Tibial nerve (tissue), 4 donors: ENCODE results near the gene CORO7. TPM values are rescaled to one million over a fixed set of nuclear protein-coding genes. Genes with fewer than 3 reads are reported as not detected.

Experiments
- DNase-seq, 2 donors: peaks; one replicate each; pipeline ENCODE4 v3.0.0-alpha.2; 2019; ENCODE audit warnings: low spot score in 2 of 2
- H3K27ac ChIP-seq, 4 donors: fragments of 200-600 bp; sonication (generic) in 3 of 4; one replicate each; pipeline ENCODE4 v1.5.1; 2017 to 2019; ENCODE audit warnings: mild to moderate bottlenecking in 1 of 4
- H3K27me3 ChIP-seq, 2 donors: fragments of 200-600 bp; sonication (generic) in 1 of 2; one replicate each; pipeline versions ENCODE4 v1.5.1 to v1.6.0; 2017 to 2019
- H3K36me3 ChIP-seq, 3 donors: fragments of 200-600 bp; sonication (generic); one replicate each; pipeline ENCODE4 v1.5.1; 2018 to 2019
- H3K4me1 ChIP-seq, 4 donors: fragments of 200-600 bp; sonication (generic) in 3 of 4; one replicate each; pipeline ENCODE4 v1.5.1; 2017 to 2019
- H3K4me3 ChIP-seq, 4 donors: fragments of 200-600 bp; sonication (generic) in 3 of 4; one replicate each; pipeline ENCODE4 v1.5.1; 2017 to 2019; ENCODE audit warnings: mild to moderate bottlenecking in 1 of 4, moderate library complexity in 1 of 4
- H3K9me3 ChIP-seq, 4 donors: fragments of 200-600 bp; sonication (generic) in 3 of 4; one replicate each; pipeline ENCODE4 v1.5.1; 2017 to 2019
- EP300 ChIP-seq, 2 donors: sonication (generic); formaldehyde crosslinking; IDR thresholded peaks; one replicate each; pipeline ENCODE4 v1.6.1; 2017; ENCODE audit warnings: antibody characterized with exemption in 2 of 2, mild to moderate bottlenecking in 1 of 2
- POLR2A ChIP-seq, 2 donors: fragments of 450-650 bp; IDR thresholded peaks; one replicate each; pipeline ENCODE4 v1.6.1; 2017; ENCODE audit warnings: antibody characterized with exemption in 2 of 2, mild to moderate bottlenecking in 2 of 2, moderate library complexity in 2 of 2
- WGBS, 2 donors: methylation state at CpG; one replicate each; pipeline ENCODE4 v1.1.5; 2018; 5-methylcytosine and 5-hydroxymethylcytosine counted together
- total RNA-seq, 4 donors: library from RNA; depleted of rRNA; stranded (reverse); fragments of >200 nt; gene quantifications; one replicate each; pipeline ENCODE4 v1.1.0, GENCODE V29; 2016
- TF ChIP-seq, protein P1 (sequence below), 5 experiments: fragments of 200-600 bp in 3 of 5; fragments of 450-650 bp in 2 of 5; sonication (generic) in 3 of 5; IDR thresholded peaks; one replicate each; pipeline ENCODE4 v1.5.1; 2016 to 2019; ENCODE audit warnings: antibody characterized with exemption in 5 of 5, mild to moderate bottlenecking in 3 of 5, moderate library complexity in 2 of 5

Gene CORO7
- total RNA-seq, 4 donors from 2014 or later, result 27.8 to 77.4 (median 52.1) TPM

DNA sequence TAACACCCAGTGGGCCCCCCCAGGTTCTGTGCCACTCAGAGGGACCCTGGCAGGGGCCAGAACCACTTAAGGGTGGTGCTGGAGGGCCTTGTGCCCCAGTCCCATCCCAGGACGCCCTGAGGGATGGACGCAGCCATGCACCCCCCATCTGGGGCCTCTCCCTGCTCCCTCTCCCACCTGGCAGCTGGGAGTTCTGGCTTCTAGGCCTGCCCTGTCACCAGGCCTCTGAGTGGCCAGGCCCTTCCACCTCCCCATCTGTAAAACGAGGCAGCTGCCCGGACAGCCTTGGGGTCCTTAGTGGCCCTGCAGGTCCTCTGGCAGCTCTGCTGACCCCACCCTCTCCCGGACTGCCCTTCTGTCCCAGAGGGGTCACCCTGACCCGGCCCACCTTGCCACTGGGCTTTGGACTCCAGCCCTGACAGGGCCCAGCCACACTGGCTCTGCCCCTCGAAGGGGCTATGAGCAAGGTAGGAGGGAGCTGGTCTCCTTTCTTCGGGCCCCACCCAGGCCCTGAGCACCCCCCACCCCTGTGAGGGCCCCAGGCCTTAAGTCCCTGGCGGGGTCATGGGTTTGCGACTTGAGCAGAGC, 77.6 kb downstream of the CORO7 start:
- Histone ChIP-seq H3K36me3 (peaks cover 0 to 70% (median 8%) of the 10 kb centered on the region in 3 donors), H3K9me3 (no peaks in the 10 kb centered on the region), H3K27me3 (no peaks in the 10 kb centered on the region), H3K4me3 (no peak overlapping the region), H3K4me1 (peaks cover 0 to 48% (median 4%) of the 10 kb centered on the region in 4 donors), H3K27ac (peak overlapping the region in 1 of 4 donors; percentile 53)
- TF ChIP-seq POLR2A (IDR thresholded peaks at IDR 0.05) (no peak), EP300 (IDR thresholded peaks at IDR 0.05) (no peak)
- TF ChIP-seq, protein P1, sequence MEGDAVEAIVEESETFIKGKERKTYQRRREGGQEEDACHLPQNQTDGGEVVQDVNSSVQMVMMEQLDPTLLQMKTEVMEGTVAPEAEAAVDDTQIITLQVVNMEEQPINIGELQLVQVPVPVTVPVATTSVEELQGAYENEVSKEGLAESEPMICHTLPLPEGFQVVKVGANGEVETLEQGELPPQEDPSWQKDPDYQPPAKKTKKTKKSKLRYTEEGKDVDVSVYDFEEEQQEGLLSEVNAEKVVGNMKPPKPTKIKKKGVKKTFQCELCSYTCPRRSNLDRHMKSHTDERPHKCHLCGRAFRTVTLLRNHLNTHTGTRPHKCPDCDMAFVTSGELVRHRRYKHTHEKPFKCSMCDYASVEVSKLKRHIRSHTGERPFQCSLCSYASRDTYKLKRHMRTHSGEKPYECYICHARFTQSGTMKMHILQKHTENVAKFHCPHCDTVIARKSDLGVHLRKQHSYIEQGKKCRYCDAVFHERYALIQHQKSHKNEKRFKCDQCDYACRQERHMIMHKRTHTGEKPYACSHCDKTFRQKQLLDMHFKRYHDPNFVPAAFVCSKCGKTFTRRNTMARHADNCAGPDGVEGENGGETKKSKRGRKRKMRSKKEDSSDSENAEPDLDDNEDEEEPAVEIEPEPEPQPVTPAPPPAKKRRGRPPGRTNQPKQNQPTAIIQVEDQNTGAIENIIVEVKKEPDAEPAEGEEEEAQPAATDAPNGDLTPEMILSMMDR (IDR thresholded peaks at IDR 0.05), result no peak
- WGBS, 2 donors, result 63 to 71% methylated on average over 9 to 10 of the region's 10 CpGs
- DNase-seq, result no peak

DNA sequence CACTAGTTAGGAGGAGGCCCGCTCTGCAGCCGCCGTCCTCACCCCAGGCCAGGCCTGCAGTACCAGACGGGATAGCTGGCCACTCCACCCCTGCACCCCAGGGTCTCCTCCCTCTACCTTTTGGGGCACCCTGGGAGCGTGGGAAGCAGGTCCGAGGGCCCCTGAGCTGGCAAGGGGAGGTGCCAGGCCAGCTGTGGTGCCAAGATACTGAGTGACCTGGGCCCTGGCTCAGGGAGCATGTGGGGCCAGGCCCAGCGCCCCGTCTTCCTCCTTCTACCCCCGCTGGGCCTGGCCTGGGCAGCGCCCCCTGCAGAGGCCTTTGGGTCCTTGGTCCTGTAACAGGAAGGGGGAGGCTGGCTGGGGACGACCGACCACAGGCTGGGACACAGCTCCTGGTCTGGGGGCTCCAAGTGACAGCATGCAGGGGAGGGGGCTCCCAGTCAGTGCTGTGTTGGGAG, 78.2 kb downstream of the CORO7 start:
- Histone ChIP-seq H3K27ac (peak overlapping the region in 1 of 4 donors; percentile 53), H3K4me3 (no peak overlapping the region), H3K27me3 (no peaks in the 10 kb centered on the region), H3K4me1 (peaks cover 0 to 42% (median under 1%) of the 10 kb centered on the region in 4 donors), H3K36me3 (peaks cover 0 to 76% (median 8%) of the 10 kb centered on the region in 3 donors), H3K9me3 (no peaks in the 10 kb centered on the region)
- DNase-seq, result no peak
- WGBS, 2 donors, result 76 to 78% methylated on average over 6 to 8 of the region's 12 CpGs
- TF ChIP-seq EP300 (IDR thresholded peaks at IDR 0.05) (no peak), POLR2A (IDR thresholded peaks at IDR 0.05) (no peak)
- TF ChIP-seq, protein P1 (IDR thresholded peaks at IDR 0.05), result no peak

DNA sequence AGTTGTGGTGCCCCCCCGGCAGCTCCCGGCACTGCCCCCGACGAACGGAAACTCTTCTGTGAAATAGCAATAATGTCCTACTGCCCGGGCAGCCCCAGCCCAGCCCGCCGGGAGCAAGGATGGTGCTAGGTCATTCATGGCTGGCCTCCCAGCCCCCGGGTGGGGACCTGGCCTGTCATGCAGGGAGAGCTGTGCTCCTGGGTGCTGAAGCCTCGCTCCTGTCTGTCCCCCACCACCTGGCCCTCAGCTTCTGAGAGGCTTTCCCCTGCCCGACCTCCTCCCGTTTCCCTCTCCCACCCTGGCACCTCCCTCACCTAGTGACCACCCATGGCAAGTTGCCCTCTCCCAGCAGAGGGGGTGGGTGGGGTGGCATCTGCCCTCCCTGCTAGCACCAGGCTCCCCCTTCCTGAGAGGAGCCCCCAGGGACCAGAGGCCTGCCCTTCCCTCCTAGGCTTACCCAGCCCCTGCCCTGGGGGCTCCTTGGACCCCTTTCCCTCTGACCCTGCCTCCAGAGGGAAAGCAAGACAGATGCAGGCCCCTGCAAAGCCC, 78.8 kb downstream of the CORO7 start:
- 72 to 77% methylated on average over 4 to 8 of the region's 12 CpGs for WGBS, 2 donors
- H3K27ac ChIP-seq, result peak overlapping the region in 1 of 4 donors; percentile 10
- H3K4me1 ChIP-seq, result peaks cover 0 to 38% (median 0%) of the 10 kb centered on the region in 4 donors
- DNase-seq, result no peak
- H3K4me3 ChIP-seq, result no peak overlapping the region
- TF ChIP-seq POLR2A (IDR thresholded peaks at IDR 0.05) (no peak), EP300 (IDR thresholded peaks at IDR 0.05) (no peak)
- TF ChIP-seq, protein P1 (IDR thresholded peaks at IDR 0.05), result no peak
- H3K36me3 ChIP-seq, result peaks cover 0 to 82% (median 8%) of the 10 kb centered on the region in 3 donors
- no peaks in the 10 kb centered on the region for H3K27me3 ChIP-seq
- no peaks in the 10 kb centered on the region for H3K9me3 ChIP-seq

DNA sequence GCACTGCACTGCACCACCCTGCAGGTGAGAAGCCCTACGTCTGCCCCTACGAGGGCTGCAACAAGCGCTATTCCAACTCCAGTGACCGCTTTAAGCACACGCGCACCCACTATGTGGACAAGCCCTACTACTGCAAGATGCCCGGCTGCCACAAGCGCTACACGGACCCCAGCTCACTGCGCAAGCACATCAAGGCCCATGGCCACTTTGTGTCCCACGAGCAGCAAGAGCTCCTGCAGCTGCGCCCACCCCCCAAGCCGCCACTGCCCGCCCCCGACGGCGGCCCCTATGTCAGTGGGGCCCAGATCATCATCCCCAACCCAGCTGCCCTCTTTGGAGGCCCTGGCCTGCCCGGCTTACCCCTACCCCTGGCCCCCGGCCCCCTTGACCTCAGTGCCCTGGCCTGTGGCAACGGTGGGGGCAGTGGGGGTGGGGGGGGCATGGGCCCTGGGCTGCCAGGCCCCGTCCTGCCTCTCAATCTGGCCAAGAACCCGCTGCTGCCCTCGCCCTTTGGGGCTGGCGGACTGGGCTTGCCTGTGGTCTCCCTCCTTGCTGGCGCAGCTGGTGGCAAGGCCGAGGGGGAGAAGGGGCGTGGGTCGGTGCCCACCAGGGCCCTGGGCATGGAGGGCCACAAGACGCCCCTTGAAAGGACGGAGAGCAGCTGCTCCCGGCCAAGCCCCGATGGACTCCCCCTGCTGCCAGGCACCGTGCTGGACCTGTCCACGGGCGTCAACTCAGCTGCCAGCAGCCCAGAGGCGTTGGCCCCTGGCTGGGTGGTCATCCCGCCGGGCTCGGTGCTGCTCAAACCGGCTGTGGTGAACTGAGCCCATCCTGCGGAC, 79.5 kb downstream of the CORO7 start:
- H3K4me1 ChIP-seq, result peaks cover 0 to 37% (median 0%) of the 10 kb centered on the region in 4 donors
- H3K36me3 ChIP-seq, result peaks cover 0 to 87% (median 8%) of the 10 kb centered on the region in 3 donors
- TF ChIP-seq EP300 (IDR thresholded peaks at IDR 0.05) (no peak), POLR2A (IDR thresholded peaks at IDR 0.05) (no peak)
- TF ChIP-seq, protein P1 (IDR thresholded peaks at IDR 0.05), result no peak
- WGBS, 2 donors, result 88 to 91% methylated on average over 29 to 31 of the region's 41 CpGs
- no peak overlapping the region for H3K4me3 ChIP-seq
- H3K27ac ChIP-seq, result peak overlapping the region in 1 of 4 donors; percentile 10
- H3K9me3 ChIP-seq, result no peaks in the 10 kb centered on the region
- no peak for DNase-seq
- H3K27me3 ChIP-seq, result no peaks in the 10 kb centered on the region
